ACC112 (cell line): ENCODE results near the gene CAPN5.

Source experiments
- H2AFZ ChIP-seq: fragments of 200-600 bp; sonication (generic); one replicate; pipeline ENCODE4 v1.6.0; 2017; ENCODE audit warnings: antibody characterized with exemption, low read length; ENCODE audit not compliant: unreplicated experiment
- H3K27ac ChIP-seq: fragments of 200-600 bp; sonication (generic); 2 replicates; pipeline ENCODE4 v1.5.1; 2014; ENCODE audit warnings: low read depth, mild to moderate bottlenecking, antibody characterized with exemption, low read length, moderate library complexity
- H3K27me3 ChIP-seq: fragments of 200-600 bp; sonication (generic); 2 replicates; pipeline ENCODE4 v1.6.1; 2014; ENCODE audit warnings: mild to moderate bottlenecking, antibody characterized with exemption, low read length, moderate library complexity, mixed read lengths; ENCODE audit not compliant: insufficient read depth
- H3K36me3 ChIP-seq: fragments of 200-600 bp; sonication (generic); 2 replicates; pipeline ENCODE4 v1.6.1; 2016; ENCODE audit warnings: mild to moderate bottlenecking, antibody characterized with exemption, low read length, moderate library complexity, mixed read lengths; ENCODE audit not compliant: insufficient read depth
- H3K4me1 ChIP-seq: fragments of 200-600 bp; sonication (generic); one replicate; pipeline ENCODE4 v1.6.1; 2016; ENCODE audit warnings: low read length, mixed read lengths; ENCODE audit not compliant: insufficient read depth, unreplicated experiment, control insufficient read depth
- H3K4me3 ChIP-seq: fragments of 200-600 bp; sonication (generic); 2 replicates; pipeline ENCODE4 v1.5.1; 2014; ENCODE audit warnings: mild to moderate bottlenecking, low read depth, low read length
- H3K79me2 ChIP-seq: fragments of 200-600 bp; sonication (generic); one replicate; pipeline ENCODE4 v1.6.0; 2016; ENCODE audit warnings: low read length; ENCODE audit not compliant: control insufficient read depth, unreplicated experiment, insufficient read depth

CAPN5 gene

GRCh38 chr11:77031599-77031998 lies 35.2 kb upstream of the CAPN5 start:
- H3K79me2 ChIP-seq, result no peaks in the 10 kb centered on the region
- no peak overlapping the region for H3K4me3 ChIP-seq
- no peak overlapping the region for H2AFZ ChIP-seq
- H3K36me3 ChIP-seq, result no peaks in the 10 kb centered on the region
- H3K27ac ChIP-seq, result no peak overlapping the region
- no peaks in the 10 kb centered on the region for H3K4me1 ChIP-seq
- H3K27me3 ChIP-seq, result peaks cover 14% of the 10 kb centered on the region

GRCh38 chr11:77035039-77035438 lies 31.7 kb upstream of the CAPN5 start:
- no peaks in the 10 kb centered on the region for H3K79me2 ChIP-seq
- H3K27ac ChIP-seq, result no peak overlapping the region
- peaks cover 19% of the 10 kb centered on the region for H3K27me3 ChIP-seq
- H2AFZ ChIP-seq, result no peak overlapping the region
- no peaks in the 10 kb centered on the region for H3K36me3 ChIP-seq
- H3K4me3 ChIP-seq, result no peak overlapping the region
- H3K4me1 ChIP-seq, result no peaks in the 10 kb centered on the region

GRCh38 chr11:77035580-77035979 lies 31.2 kb upstream of the CAPN5 start:
- H3K36me3 ChIP-seq, result no peaks in the 10 kb centered on the region
- no peaks in the 10 kb centered on the region for H3K4me1 ChIP-seq
- H3K79me2 ChIP-seq, result no peaks in the 10 kb centered on the region
- peaks cover 14% of the 10 kb centered on the region for H3K27me3 ChIP-seq
- H3K27ac ChIP-seq, result no peak overlapping the region
- no peak overlapping the region for H3K4me3 ChIP-seq
- H2AFZ ChIP-seq, result no peak overlapping the region

- Histone ChIP-seq H2AFZ (no peak overlapping the region), H3K27ac (no peak overlapping the region), H3K36me3 (no peaks in the 10 kb centered on the region)
Measured at GRCh38 chr11:77036398-77036797, 30.4 kb upstream of the CAPN5 start.

GRCh38 chr11:77037057-77037456 lies 29.7 kb upstream of the CAPN5 start:
- H3K4me1 ChIP-seq, result no peaks in the 10 kb centered on the region
- peaks cover 9% of the 10 kb centered on the region; the same call in 1 of the 2 replicates for H3K27me3 ChIP-seq
- H3K4me3 ChIP-seq, result no peak overlapping the region
- H3K79me2 ChIP-seq, result no peaks in the 10 kb centered on the region
- no peaks in the 10 kb centered on the region for H3K36me3 ChIP-seq
- no peak overlapping the region for H2AFZ ChIP-seq
- H3K27ac ChIP-seq, result no peak overlapping the region

More at GRCh38 chr11:77036398-77036797, 30.4 kb upstream of the CAPN5 start:
- Histone ChIP-seq H3K4me1 (no peaks in the 10 kb centered on the region), H3K79me2 (no peaks in the 10 kb centered on the region), H3K27me3 (peaks cover 9% of the 10 kb centered on the region; the same call in 1 of the 2 replicates), H3K4me3 (no peak overlapping the region)

- Histone ChIP-seq H3K4me3 (no peak overlapping the region), H3K27ac (no peak overlapping the region)
Measured at GRCh38 chr11:77038029-77038824, 28.5 kb upstream of the CAPN5 start.

GRCh38 chr11:77038825-77039326 lies 27.9 kb upstream of the CAPN5 start:
- Histone ChIP-seq H3K36me3 (no peaks in the 10 kb centered on the region), H3K27ac (no peak overlapping the region), H3K27me3 (peaks cover 9% of the 10 kb centered on the region; the same call in 1 of the 2 replicates), H2AFZ (no peak overlapping the region), H3K4me3 (no peak overlapping the region; the same call in 1 of the 2 replicates), H3K4me1 (no peaks in the 10 kb centered on the region), H3K79me2 (no peaks in the 10 kb centered on the region)

More at GRCh38 chr11:77038029-77038824, 28.5 kb upstream of the CAPN5 start:
- no peak overlapping the region for H2AFZ ChIP-seq
- H3K36me3 ChIP-seq, result no peaks in the 10 kb centered on the region
- no peaks in the 10 kb centered on the region for H3K4me1 ChIP-seq
- H3K27me3 ChIP-seq, result peaks cover 9% of the 10 kb centered on the region; the same call in 1 of the 2 replicates
- no peaks in the 10 kb centered on the region for H3K79me2 ChIP-seq

- Histone ChIP-seq H2AFZ (peak overlapping the region; percentile 39), H3K79me2 (no peaks in the 10 kb centered on the region), H3K27ac (no peak overlapping the region)
Measured at GRCh38 chr11:77039491-77040400, 27.0 kb upstream of the CAPN5 start.

GRCh38 chr11:77040401-77040777 lies 26.4 kb upstream of the CAPN5 start:
- Histone ChIP-seq H3K4me3 (peak overlapping the region; percentile 72; the same call in 1 of the 2 replicates), H3K36me3 (no peaks in the 10 kb centered on the region), H3K27ac (no peak overlapping the region), H3K4me1 (no peaks in the 10 kb centered on the region), H3K27me3 (peaks cover 9% of the 10 kb centered on the region; the same call in 1 of the 2 replicates), H3K79me2 (no peaks in the 10 kb centered on the region), H2AFZ (no peak overlapping the region)

More at GRCh38 chr11:77039491-77040400, 27.0 kb upstream of the CAPN5 start:
- Histone ChIP-seq H3K36me3 (no peaks in the 10 kb centered on the region), H3K27me3 (peaks cover 9% of the 10 kb centered on the region; the same call in 1 of the 2 replicates), H3K4me3 (peak overlapping the region; percentile 72), H3K4me1 (no peaks in the 10 kb centered on the region)

- no peaks in the 10 kb centered on the region for H3K4me1 ChIP-seq
- H2AFZ ChIP-seq, result no peak overlapping the region
- no peaks in the 10 kb centered on the region for H3K36me3 ChIP-seq
- H3K27me3 ChIP-seq, result peaks cover 9% of the 10 kb centered on the region; the same call in 1 of the 2 replicates
- no peak overlapping the region for H3K4me3 ChIP-seq
- no peaks in the 10 kb centered on the region for H3K79me2 ChIP-seq
- H3K27ac ChIP-seq, result no peak overlapping the region
Measured at GRCh38 chr11:77040889-77041288, 25.9 kb upstream of the CAPN5 start.
